Liver (tissue), 9 donors: ENCODE data around the gene MDH1B. TPM values are rescaled to one million over a fixed set of nuclear protein-coding genes. Genes with fewer than 3 reads are reported as not detected.

Experiments used
- DNase-seq: peaks from one replicate; pipeline ENCODE4 v3.0.0-alpha.2; 2017; ENCODE audit warnings: low spot score
- H3K27ac ChIP-seq, 2 donors: one replicate each; pipeline ENCODE4 v1.7.0; 2013; ENCODE audit warnings: inconsistent platforms in 2 of 2, low read length in 2 of 2, control low read depth in 1 of 2, low read depth in 1 of 2, mild to moderate bottlenecking in 1 of 2
- H3K27me3 ChIP-seq, 4 donors: one replicate each; pipeline versions ENCODE4 v1.6.1 to v1.7.0; 2013; ENCODE audit warnings: low read length in 3 of 4, inconsistent platforms in 1 of 4, mild to moderate bottlenecking in 1 of 4, moderate library complexity in 1 of 4; ENCODE audit not compliant: control insufficient read depth in 4 of 4, insufficient read depth in 4 of 4
- H3K36me3 ChIP-seq, 4 donors: one replicate each; pipeline versions ENCODE4 v1.6.1 to v1.7.0; 2013; ENCODE audit warnings: low read length in 3 of 4, mild to moderate bottlenecking in 3 of 4, low read depth in 1 of 4, moderate library complexity in 1 of 4; ENCODE audit not compliant: control insufficient read depth in 4 of 4, insufficient read depth in 3 of 4
- H3K4me1 ChIP-seq, 4 donors: one replicate each; pipeline versions ENCODE4 v1.6.1 to v1.7.0; 2013; ENCODE audit warnings: low read length in 3 of 4, mild to moderate bottlenecking in 3 of 4, moderate library complexity in 1 of 4; ENCODE audit not compliant: control insufficient read depth in 4 of 4, insufficient read depth in 4 of 4
- H3K4me3 ChIP-seq, 3 donors: one replicate each; pipeline versions ENCODE4 v1.6.1 to v1.7.0; 2013; ENCODE audit warnings: low read length in 3 of 3, control low read depth in 1 of 3, low read depth in 1 of 3, mild to moderate bottlenecking in 1 of 3
- H3K9ac ChIP-seq, 2 donors: one replicate each; pipeline ENCODE4 v1.7.0; 2013; ENCODE audit warnings: low read length in 2 of 2, mild to moderate bottlenecking in 2 of 2, moderate library complexity in 2 of 2, control low read depth in 1 of 2, low read depth in 1 of 2
- H3K9me3 ChIP-seq, 4 donors: one replicate each; pipeline versions ENCODE4 v1.6.1 to v1.7.0; 2013; ENCODE audit warnings: low read length in 3 of 4; ENCODE audit not compliant: control insufficient read depth in 4 of 4
- ATF3 ChIP-seq: IDR thresholded peaks from 2 replicates; pipeline ENCODE4 v1.6.1; 2016; ENCODE audit warnings: antibody characterized with exemption
- CTCF ChIP-seq: fragments of 150-350 bp; IDR thresholded peaks from 2 replicates; pipeline ENCODE4 v1.5.1; 2017; ENCODE audit warnings: improper control_type of control experiment, low read depth, low read length; ENCODE audit not compliant: missing input control
- EGR1 ChIP-seq, 2 donors: IDR thresholded peaks; 2 replicates each; pipeline ENCODE4 v1.6.1; 2016 to 2018; ENCODE audit warnings: antibody characterized with exemption in 2 of 2, low read depth in 2 of 2
- FOXA1 ChIP-seq: IDR thresholded peaks from 2 replicates; pipeline ENCODE4 v1.6.1; 2016; ENCODE audit warnings: antibody characterized with exemption
- FOXA2 ChIP-seq: IDR thresholded peaks from 2 replicates; pipeline ENCODE4 v1.6.1; 2016; ENCODE audit warnings: antibody characterized with exemption
- GABPA ChIP-seq, 2 donors: IDR thresholded peaks in 1 of 2; conservative IDR thresholded peaks in 1 of 2; 2 replicates each; pipeline ENCODE4 v1.6.1; 2016; ENCODE audit warnings: antibody characterized with exemption in 2 of 2, mild to moderate bottlenecking in 1 of 2, moderate library complexity in 1 of 2
- HNF4A ChIP-seq, 2 donors: conservative IDR thresholded peaks; 2 replicates each; pipeline ENCODE4 v1.6.1; 2016; ENCODE audit warnings: antibody characterized with exemption in 2 of 2, mild to moderate bottlenecking in 2 of 2
- HNF4G ChIP-seq: IDR thresholded peaks from 2 replicates; pipeline ENCODE4 v1.6.1; 2016; ENCODE audit warnings: antibody characterized with exemption
- JUND ChIP-seq, 2 donors: IDR thresholded peaks; 2 replicates each; pipeline ENCODE4 v1.6.1; 2016; ENCODE audit warnings: antibody characterized with exemption in 2 of 2
- NR2F2 ChIP-seq: IDR thresholded peaks from 2 replicates; pipeline ENCODE4 v1.6.1; 2016; ENCODE audit warnings: antibody characterized with exemption
- RAD21 ChIP-seq, 2 donors: IDR thresholded peaks; 2 replicates each; pipeline ENCODE4 v1.6.1; 2016; ENCODE audit warnings: antibody characterized with exemption in 2 of 2, mild to moderate bottlenecking in 2 of 2
- REST ChIP-seq: IDR thresholded peaks from 2 replicates; pipeline ENCODE4 v1.6.1; 2016; ENCODE audit warnings: antibody characterized with exemption, mild to moderate bottlenecking
- RXRA ChIP-seq, 2 donors: IDR thresholded peaks; 2 replicates each; pipeline ENCODE4 v1.6.1; 2017 to 2018; ENCODE audit warnings: antibody characterized with exemption in 2 of 2, mild to moderate bottlenecking in 1 of 2
- SP1 ChIP-seq: IDR thresholded peaks from 2 replicates; pipeline ENCODE4 v1.6.1; 2018; ENCODE audit warnings: antibody characterized with exemption, mild to moderate bottlenecking
- TAF1 ChIP-seq: conservative IDR thresholded peaks from 2 replicates; pipeline ENCODE4 v1.6.1; 2016; ENCODE audit warnings: antibody characterized with exemption, mild to moderate bottlenecking
- YY1 ChIP-seq: IDR thresholded peaks from 2 replicates; pipeline ENCODE4 v1.6.1; 2016; ENCODE audit warnings: antibody characterized with exemption, mild to moderate bottlenecking
- ZBTB33 ChIP-seq: IDR thresholded peaks from 2 replicates; pipeline ENCODE4 v1.6.1; 2016; ENCODE audit warnings: antibody characterized with exemption
- WGBS: extraction: QIAGEN DNeasy Blood & Tissue Kit; methylation state at CpG from one replicate; pipeline ENCODE4 v1.1.7; 2013; 5-methylcytosine and 5-hydroxymethylcytosine counted together
- polyA plus RNA-seq, 2 donors: library from polyadenylated mRNA; stranded (reverse) in 1 of 2; unstranded in 1 of 2; fragments of 200-250 nt in 1 of 2; fragments of >200 nt in 1 of 2; fragmentation: Nextera tagmentation in 1 of 2; extraction: Ambion mirVana in 1 of 2; gene quantifications; one replicate each; pipeline versions ENCODE4 v1.2.1 to v1.2.3, GENCODE V29; 2013 to 2015
- total RNA-seq, 2 donors: library from RNA; depleted of rRNA; stranded (reverse); fragments of >200 nt; gene quantifications; one replicate each; pipeline ENCODE4 v1.2.3, GENCODE V29; 2014
- TF ChIP-seq, protein P1 (sequence below): IDR thresholded peaks from 2 replicates; pipeline ENCODE4 v1.6.1; 2016; ENCODE audit warnings: antibody characterized with exemption
- donor health status: healthy.
- donor health status: healthy.
- donor health status: healthy.
- donor health status: healthy.
- donor health status: healthy.

Gene MDH1B
- total and polyA plus RNA-seq, 4 donors: 0.09 to 0.33 (median 0.18) TPM; not detected in 1

- no peak for TF ChIP-seq ZBTB33
- TF ChIP-seq, protein P1, sequence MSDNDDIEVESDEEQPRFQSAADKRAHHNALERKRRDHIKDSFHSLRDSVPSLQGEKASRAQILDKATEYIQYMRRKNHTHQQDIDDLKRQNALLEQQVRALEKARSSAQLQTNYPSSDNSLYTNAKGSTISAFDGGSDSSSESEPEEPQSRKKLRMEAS: no peak
Measured at GRCh38 chr2:206700156-206700555, 65.0 kb downstream of the MDH1B start (continued).

GRCh38 chr2:206698811-206699210 lies 66.3 kb downstream of the MDH1B start:
- H3K27ac ChIP-seq: no peak overlapping the region
- H3K9ac ChIP-seq: no peak overlapping the region
- 94% methylated on average over 3 of the region's 3 CpGs for WGBS
- H3K4me1 ChIP-seq: no peaks in the 10 kb centered on the region
- no peaks in the 10 kb centered on the region for H3K36me3 ChIP-seq
- no peak for TF ChIP-seq REST
- TF ChIP-seq SP1: no peak
- TF ChIP-seq HNF4A (conservative IDR thresholded peaks at IDR 0.05): no peak
- TF ChIP-seq FOXA2: no peak
- no peak for TF ChIP-seq RAD21 (IDR thresholded peaks at IDR 0.05)
- TF ChIP-seq YY1: no peak
- TF ChIP-seq GABPA (IDR thresholded peaks at IDR 0.05 in 1 of 2, conservative IDR thresholded peaks at IDR 0.05 in 1 of 2): no peak
- no peak for TF ChIP-seq CTCF
- TF ChIP-seq NR2F2: no peak
- no peak for TF ChIP-seq RXRA (IDR thresholded peaks at IDR 0.05)
- TF ChIP-seq ATF3: no peak
- no peak for TF ChIP-seq EGR1 (IDR thresholded peaks at IDR 0.05; ENCODE audit: low read depth in 2 of 2)
- TF ChIP-seq JUND (IDR thresholded peaks at IDR 0.05): no peak
- no peak for TF ChIP-seq TAF1
- no peak for TF ChIP-seq ZBTB33
- TF ChIP-seq, protein P1: no peak
- no peak for TF ChIP-seq HNF4G
- no peak for TF ChIP-seq FOXA1
- no peak for DNase-seq
- H3K27me3 ChIP-seq: peaks cover 0 to 5% (median 1%) of the 10 kb centered on the region in 4 donors
- H3K4me3 ChIP-seq: no peak overlapping the region
- no peaks in the 10 kb centered on the region for H3K9me3 ChIP-seq
